Vagina (tissue), 2 donors: Measurements from ENCODE around the gene DNMT1. TPM values are rescaled to one million over a fixed set of nuclear protein-coding genes. Genes with fewer than 3 reads are reported as not detected.

Experiments used
- DNase-seq, 2 donors: peaks; one replicate each; pipeline ENCODE4 v3.0.0-alpha.2; 2017; ENCODE audit errors: extremely low spot score in 2 of 2
- H3K27ac ChIP-seq: fragments of 200-600 bp; sonication (generic); one replicate; pipeline ENCODE4 v1.5.1; 2019
- H3K27me3 ChIP-seq: fragments of 200-600 bp; sonication (generic); one replicate; pipeline ENCODE4 v1.5.1; 2019
- H3K36me3 ChIP-seq, 2 donors: fragments of 200-600 bp; sonication (generic); one replicate each; pipeline ENCODE4 v1.5.1; 2017 to 2019
- H3K4me1 ChIP-seq: fragments of 200-600 bp; sonication (generic); one replicate; pipeline ENCODE4 v1.5.1; 2019
- H3K4me3 ChIP-seq, 2 donors: fragments of 200-600 bp; sonication (generic); 1 replicate in 1 of 2; 2 replicates in 1 of 2; pipeline ENCODE4 v1.5.1; 2016 to 2019
- H3K9me3 ChIP-seq: fragments of 200-600 bp; sonication (generic); one replicate; pipeline ENCODE4 v1.5.1; 2019
- CTCF ChIP-seq, 3 experiments: fragments of 450-650 bp in 2 of 3; fragments of 200-600 bp in 1 of 3; sonication (generic) in 1 of 3; IDR thresholded peaks; one replicate each; pipeline ENCODE4 v1.5.1; 2017 to 2019; ENCODE audit warnings: antibody characterized with exemption in 3 of 3, mild to moderate bottlenecking in 2 of 3, moderate library complexity in 2 of 3
- POLR2A ChIP-seq, 2 donors: fragments of 450-650 bp; IDR thresholded peaks; one replicate each; pipeline ENCODE4 v1.6.1; 2017; ENCODE audit warnings: antibody characterized with exemption in 2 of 2, mild to moderate bottlenecking in 2 of 2, moderate library complexity in 2 of 2
- POLR2AphosphoS5 ChIP-seq, 2 donors: sonication (generic); formaldehyde crosslinking; IDR thresholded peaks; one replicate each; pipeline ENCODE4 v1.9.0; 2017; ENCODE audit warnings: antibody characterized with exemption in 2 of 2, mild to moderate bottlenecking in 2 of 2, low read depth in 1 of 2; ENCODE audit not compliant: insufficient read depth in 1 of 2
- intact Hi-C: fragments of 100-400 bp; cut with DNase I; formaldehyde crosslinking; loops from one replicate; pipeline ENCODE4 v1.15.1; 2023
- total RNA-seq: library from RNA; depleted of rRNA; stranded (reverse); fragments of >200 nt; gene quantifications from one replicate; pipeline ENCODE4 v1.2.3, GENCODE V29; 2016

DNMT1 gene
- total RNA-seq, 1 donor from 2014 or later: 36.8 TPM

- no peak for TF ChIP-seq POLR2A (IDR thresholded peaks at IDR 0.05)
- TF ChIP-seq CTCF (IDR thresholded peaks at IDR 0.05): no peak
- no peak for TF ChIP-seq POLR2AphosphoS5 (IDR thresholded peaks at IDR 0.05; ENCODE audit: insufficient read depth in 1 of 2, low read depth in 1 of 2)
- H3K36me3 ChIP-seq: peaks cover 0 to 53% of the 10 kb centered on the region in 2 donors
- DNase-seq: peak; percentile 81 to 92
- no peaks in the 10 kb centered on the region for H3K27me3 ChIP-seq
- no peaks in the 10 kb centered on the region for H3K9me3 ChIP-seq
- H3K4me1 ChIP-seq: peaks cover 33% of the 10 kb centered on the region
- no peak overlapping the region for H3K4me3 ChIP-seq
- intact Hi-C loops: no loop called here
- no peak overlapping the region for H3K27ac ChIP-seq
Observed at GRCh38 chr19:10110076-10110971, 84.4 kb downstream of the DNMT1 start.

GRCh38 chr19:10109528-10109927 is 85.2 kb downstream of the DNMT1 start:
- peak in 1 of 2 donors; percentile 95 for DNase-seq
- intact Hi-C loops: no loop called here

GRCh38 chr19:10107817-10108367 is 86.9 kb downstream of the DNMT1 start:
- Histone ChIP-seq H3K4me1 (peaks cover 23% of the 10 kb centered on the region), H3K36me3 (peaks cover 0 to 41% of the 10 kb centered on the region in 2 donors), H3K27me3 (no peaks in the 10 kb centered on the region), H3K4me3 (no peak overlapping the region), H3K9me3 (no peaks in the 10 kb centered on the region), H3K27ac (no peak overlapping the region)
- peak in 1 of 2 donors; percentile 82 for DNase-seq
- no peak for TF ChIP-seq POLR2AphosphoS5 (IDR thresholded peaks at IDR 0.05; ENCODE audit: insufficient read depth in 1 of 2, low read depth in 1 of 2)
- TF ChIP-seq CTCF (IDR thresholded peaks at IDR 0.05): no peak
- no peak for TF ChIP-seq POLR2A (IDR thresholded peaks at IDR 0.05)
- intact Hi-C loops: no loop called here

More at GRCh38 chr19:10109528-10109927, 85.2 kb downstream of the DNMT1 start:
- no peak for TF ChIP-seq POLR2AphosphoS5 (IDR thresholded peaks at IDR 0.05; ENCODE audit: insufficient read depth in 1 of 2, low read depth in 1 of 2)
- TF ChIP-seq POLR2A (IDR thresholded peaks at IDR 0.05): no peak
- TF ChIP-seq CTCF (IDR thresholded peaks at IDR 0.05): no peak
- no peak overlapping the region for H3K4me3 ChIP-seq
- H3K36me3 ChIP-seq: peaks cover 0 to 45% of the 10 kb centered on the region in 2 donors
- no peaks in the 10 kb centered on the region for H3K9me3 ChIP-seq
- no peaks in the 10 kb centered on the region for H3K27me3 ChIP-seq
- H3K4me1 ChIP-seq: peaks cover 33% of the 10 kb centered on the region
- H3K27ac ChIP-seq: no peak overlapping the region

- intact Hi-C loops: no loop called here
- H3K4me1 ChIP-seq: peaks cover 21% of the 10 kb centered on the region
- H3K9me3 ChIP-seq: no peaks in the 10 kb centered on the region
- no peak for DNase-seq
- H3K36me3 ChIP-seq: peaks cover 0 to 41% of the 10 kb centered on the region in 2 donors
- no peak overlapping the region for H3K27ac ChIP-seq
- no peaks in the 10 kb centered on the region for H3K27me3 ChIP-seq
- no peak for TF ChIP-seq CTCF (IDR thresholded peaks at IDR 0.05)
- no peak for TF ChIP-seq POLR2A (IDR thresholded peaks at IDR 0.05)
- TF ChIP-seq POLR2AphosphoS5 (IDR thresholded peaks at IDR 0.05; ENCODE audit: insufficient read depth in 1 of 2, low read depth in 1 of 2): no peak
- H3K4me3 ChIP-seq: peak overlapping the region; percentile 71 to 89
Observed at GRCh38 chr19:10107254-10107653, 87.5 kb downstream of the DNMT1 start.
